HepG2 (cell line): ENCODE measurements around the gene JMJD1C. TPM values are rescaled to one million over a fixed set of nuclear protein-coding genes. Genes with fewer than 3 reads are reported as not detected.
A peak's percentile ranks its signal among the peaks of the same experiment; 100 is the strongest.

ENCODE experiments used
- AKAP8 ChIP-seq: sonication (generic); formaldehyde crosslinking; IDR thresholded peaks from 2 replicates; pipeline ENCODE4 v1.5.1; 2020; ENCODE audit warnings: mild to moderate bottlenecking, missing genetic modification reagents
- BRD4 ChIP-seq: sonication (generic); formaldehyde crosslinking; IDR thresholded peaks from 2 replicates; pipeline ENCODE4 v1.4.0; 2020; ENCODE audit warnings: missing genetic modification reagents
- CHD2 ChIP-seq: IDR thresholded peaks from 2 replicates; pipeline ENCODE4 v1.6.1; 2011; ENCODE audit warnings: low read depth, low read length, improper control_type of control experiment
- CREB1 ChIP-seq, 2 experiments: fragments of 450-650 bp in 1 of 2; IDR thresholded peaks; 2 replicates each; pipeline ENCODE4 v1.6.1; 2016 to 2017; ENCODE audit warnings: control low read depth in 1 of 2, mild to moderate bottlenecking in 1 of 2, missing compliant biosample characterization in 1 of 2, missing genetic modification characterization in 1 of 2
- FOXC1 ChIP-seq: sonication (generic); formaldehyde crosslinking; IDR thresholded peaks from 2 replicates; pipeline ENCODE4 v1.8.0; 2022; ENCODE audit warnings: mild to moderate bottlenecking, missing genetic modification reagents, borderline replicate concordance
- GTF2F1 ChIP-seq: fragments of 150-350 bp; IDR thresholded peaks from 2 replicates; pipeline ENCODE4 v1.6.1; 2014; ENCODE audit warnings: low read length
- HDAC2 ChIP-seq: sonication (generic); formaldehyde crosslinking; IDR thresholded peaks from 2 replicates; pipeline ENCODE4 v1.4.0; 2020; ENCODE audit warnings: missing genetic modification reagents
- HNF4A ChIP-seq: sonication (generic); formaldehyde crosslinking; IDR thresholded peaks from 2 replicates; pipeline ENCODE4 v1.4.0; 2020; ENCODE audit warnings: missing genetic modification reagents
- IRX3 ChIP-seq: sonication (generic); formaldehyde crosslinking; IDR thresholded peaks from 2 replicates; pipeline ENCODE4 v1.8.1; 2023; ENCODE audit warnings: mild to moderate bottlenecking, low read depth, missing genetic modification reagents, borderline replicate concordance
- KDM1A ChIP-seq: IDR thresholded peaks from 2 replicates; pipeline ENCODE4 v1.6.1; 2016; ENCODE audit warnings: missing compliant biosample characterization
- KDM5A ChIP-seq: fragments of 200-600 bp; sonication (generic); IDR thresholded peaks from 2 replicates; pipeline ENCODE4 v1.7.0; 2018; ENCODE audit warnings: antibody characterized with exemption, mild to moderate bottlenecking, low read length, borderline replicate concordance
- KLF13 ChIP-seq: sonication (generic); formaldehyde crosslinking; IDR thresholded peaks from 2 replicates; pipeline ENCODE4 v1.4.0; 2020; ENCODE audit warnings: mild to moderate bottlenecking, missing genetic modification reagents
- MEF2D ChIP-seq: sonication (generic); formaldehyde crosslinking; IDR thresholded peaks from 2 replicates; pipeline ENCODE4 v1.5.1; 2020; ENCODE audit warnings: mild to moderate bottlenecking, missing genetic modification reagents
- MTF2 ChIP-seq: sonication (generic); formaldehyde crosslinking; IDR thresholded peaks from 2 replicates; pipeline ENCODE4 v1.5.0; 2020; ENCODE audit warnings: missing genetic modification reagents, borderline replicate concordance
- SIN3A ChIP-seq: IDR thresholded peaks from 2 replicates; pipeline ENCODE4 v1.6.1; 2011; ENCODE audit warnings: low read depth, mild to moderate bottlenecking, control low read depth, low read length, borderline replicate concordance
- SNAI1 ChIP-seq: sonication (generic); formaldehyde crosslinking; IDR thresholded peaks from 2 replicates; pipeline ENCODE4 v1.5.0; 2020; ENCODE audit warnings: mild to moderate bottlenecking, missing genetic modification reagents, borderline replicate concordance
- ZBTB42 ChIP-seq: sonication (generic); formaldehyde crosslinking; IDR thresholded peaks from 2 replicates; pipeline ENCODE4 v1.5.0; 2020; ENCODE audit warnings: mild to moderate bottlenecking, missing genetic modification reagents
- ZNF24 ChIP-seq: fragments of 450-650 bp; IDR thresholded peaks from 2 replicates; pipeline ENCODE4 v1.6.1; 2017; ENCODE audit warnings: antibody characterized with exemption, mild to moderate bottlenecking
- ZNF274 ChIP-seq: sonication (generic); formaldehyde crosslinking; IDR thresholded peaks from 2 replicates; pipeline ENCODE4 v1.5.1; 2020; ENCODE audit warnings: mild to moderate bottlenecking, missing genetic modification reagents
- ZNF777 ChIP-seq: sonication (generic); formaldehyde crosslinking; IDR thresholded peaks from 2 replicates; pipeline ENCODE4 v1.4.0; 2020; ENCODE audit warnings: missing genetic modification reagents
- polyA plus RNA-seq, 8 experiments: library from polyadenylated mRNA; depleted of rRNA in 3 of 8; stranded (reverse) in 7 of 8; unstranded in 1 of 8; fragments of >200 nt; fragmentation: Illumina TruSeq in 4 of 8; extraction: Trizol in 4 of 8; gene quantifications; 2 replicates each; pipeline versions ENCODE4 v1.2.1 to v1.2.3, GENCODE V29; 2011 to 2016; ENCODE audit warnings: low read depth in 4 of 8, missing spikeins in 1 of 8, mixed read lengths in 1 of 8; ENCODE audit not compliant: insufficient read depth in 1 of 8
- total RNA-seq, 5 experiments: library from RNA; depleted of rRNA; stranded (reverse); fragments of >200 nt; fragmentation: Illumina TruSeq; extraction: Trizol; gene quantifications; 2 replicates each; pipeline ENCODE4 v1.2.3, GENCODE V29; 2016; ENCODE audit warnings: low read depth in 1 of 5
- TF ChIP-seq, protein P1 (sequence below): sonication (generic); formaldehyde crosslinking; IDR thresholded peaks from 2 replicates; pipeline ENCODE4 v1.8.0; 2022; ENCODE audit warnings: mild to moderate bottlenecking, missing genetic modification reagents
- TF ChIP-seq, protein P2 (sequence below): sonication (generic); formaldehyde crosslinking; IDR thresholded peaks from 2 replicates; pipeline ENCODE4 v1.4.0; 2020; ENCODE audit warnings: mild to moderate bottlenecking, missing genetic modification reagents
- TF ChIP-seq, protein P3 (sequence below): IDR thresholded peaks from 2 replicates; pipeline ENCODE4 v1.6.1; 2016; ENCODE audit warnings: low read depth, control low read depth
- TF ChIP-seq, protein P4 (sequence below): sonication (generic); formaldehyde crosslinking; IDR thresholded peaks from 2 replicates; pipeline ENCODE4 v1.8.0; 2022; ENCODE audit warnings: mild to moderate bottlenecking, missing genetic modification reagents; ENCODE audit not compliant: insufficient replicate concordance

JMJD1C gene
- total and polyA plus RNA-seq, 2 of the 13 experiments (the other 11 are each of a cell fraction or from before 2014, with no cell fraction given), result 42.3 to 42.7 TPM

DNA sequence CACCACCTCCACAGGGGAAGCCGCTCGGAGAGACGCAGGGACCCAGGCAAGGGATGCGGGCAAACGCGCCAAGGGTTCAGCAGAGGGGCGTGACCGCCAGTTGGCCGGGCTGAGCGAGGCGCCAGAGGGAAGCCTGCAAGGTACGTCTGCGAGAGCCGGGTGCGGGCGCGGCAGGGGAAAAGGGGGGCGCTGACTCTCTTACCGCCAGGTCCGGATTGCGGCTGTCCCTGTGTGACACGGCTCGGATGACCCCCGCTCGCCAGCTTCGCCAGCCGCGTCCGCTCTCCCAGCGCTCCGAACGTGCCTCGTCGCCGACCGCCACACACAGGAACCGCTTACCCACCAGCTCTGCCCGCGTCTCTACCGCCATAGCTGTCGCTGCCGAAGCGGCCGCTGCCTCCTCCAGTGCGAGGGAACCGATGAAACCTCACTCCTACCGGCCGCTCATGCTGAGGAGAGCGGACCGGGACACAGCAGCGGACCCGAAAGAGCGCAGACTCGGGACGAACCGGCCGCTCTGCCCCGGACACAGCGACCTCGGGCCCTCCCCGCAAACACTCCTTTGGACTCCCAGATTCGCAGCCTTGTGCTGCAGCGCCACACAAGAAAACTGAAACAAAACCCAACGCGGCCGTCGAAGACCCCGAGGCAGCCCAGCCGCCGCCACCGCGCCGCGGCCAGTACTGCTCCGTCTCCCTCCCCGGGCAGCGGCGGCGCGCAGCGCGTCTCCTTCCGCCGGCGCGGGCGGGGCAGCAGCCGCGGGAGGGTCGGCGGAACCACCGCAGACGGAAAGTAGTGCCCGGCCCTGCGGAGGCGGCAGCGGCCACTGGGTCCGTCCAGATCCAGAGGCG, at the start of gene JMJD1C (continued):
- TF ChIP-seq, protein P1, sequence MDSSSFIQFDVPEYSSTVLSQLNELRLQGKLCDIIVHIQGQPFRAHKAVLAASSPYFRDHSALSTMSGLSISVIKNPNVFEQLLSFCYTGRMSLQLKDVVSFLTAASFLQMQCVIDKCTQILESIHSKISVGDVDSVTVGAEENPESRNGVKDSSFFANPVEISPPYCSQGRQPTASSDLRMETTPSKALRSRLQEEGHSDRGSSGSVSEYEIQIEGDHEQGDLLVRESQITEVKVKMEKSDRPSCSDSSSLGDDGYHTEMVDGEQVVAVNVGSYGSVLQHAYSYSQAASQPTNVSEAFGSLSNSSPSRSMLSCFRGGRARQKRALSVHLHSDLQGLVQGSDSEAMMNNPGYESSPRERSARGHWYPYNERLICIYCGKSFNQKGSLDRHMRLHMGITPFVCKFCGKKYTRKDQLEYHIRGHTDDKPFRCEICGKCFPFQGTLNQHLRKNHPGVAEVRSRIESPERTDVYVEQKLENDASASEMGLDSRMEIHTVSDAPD (CRISPR knock-in tag), result no peak
- TF ChIP-seq, protein P2, sequence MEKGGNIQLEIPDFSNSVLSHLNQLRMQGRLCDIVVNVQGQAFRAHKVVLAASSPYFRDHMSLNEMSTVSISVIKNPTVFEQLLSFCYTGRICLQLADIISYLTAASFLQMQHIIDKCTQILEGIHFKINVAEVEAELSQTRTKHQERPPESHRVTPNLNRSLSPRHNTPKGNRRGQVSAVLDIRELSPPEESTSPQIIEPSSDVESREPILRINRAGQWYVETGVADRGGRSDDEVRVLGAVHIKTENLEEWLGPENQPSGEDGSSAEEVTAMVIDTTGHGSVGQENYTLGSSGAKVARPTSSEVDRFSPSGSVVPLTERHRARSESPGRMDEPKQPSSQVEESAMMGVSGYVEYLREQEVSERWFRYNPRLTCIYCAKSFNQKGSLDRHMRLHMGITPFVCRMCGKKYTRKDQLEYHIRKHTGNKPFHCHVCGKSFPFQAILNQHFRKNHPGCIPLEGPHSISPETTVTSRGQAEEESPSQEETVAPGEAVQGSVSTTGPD (CRISPR knock-in tag), result no peak
- TF ChIP-seq KDM5A, result peak; percentile 32; the same call in 1 of the 2 replicates
- TF ChIP-seq FOXC1 (CRISPR knock-in tag), result 0 out of 2 replicates have a peak, but pooled peaks have one; percentile 29
- TF ChIP-seq, protein P3, sequence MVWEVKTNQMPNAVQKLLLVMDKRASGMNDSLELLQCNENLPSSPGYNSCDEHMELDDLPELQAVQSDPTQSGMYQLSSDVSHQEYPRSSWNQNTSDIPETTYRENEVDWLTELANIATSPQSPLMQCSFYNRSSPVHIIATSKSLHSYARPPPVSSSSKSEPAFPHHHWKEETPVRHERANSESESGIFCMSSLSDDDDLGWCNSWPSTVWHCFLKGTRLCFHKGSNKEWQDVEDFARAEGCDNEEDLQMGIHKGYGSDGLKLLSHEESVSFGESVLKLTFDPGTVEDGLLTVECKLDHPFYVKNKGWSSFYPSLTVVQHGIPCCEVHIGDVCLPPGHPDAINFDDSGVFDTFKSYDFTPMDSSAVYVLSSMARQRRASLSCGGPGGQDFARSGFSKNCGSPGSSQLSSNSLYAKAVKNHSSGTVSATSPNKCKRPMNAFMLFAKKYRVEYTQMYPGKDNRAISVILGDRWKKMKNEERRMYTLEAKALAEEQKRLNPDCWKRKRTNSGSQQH (CRISPR knock-in tag), result no peak
- TF ChIP-seq ZNF777, result peak; percentile 96
- peak; percentile 60; the same call in 1 of the 2 replicates for TF ChIP-seq SIN3A
- TF ChIP-seq KDM1A, result no peak
- peak; percentile 87; the same call in 1 of the 2 replicates for TF ChIP-seq ZBTB42 (CRISPR knock-in tag)
- TF ChIP-seq HNF4A (CRISPR knock-in tag), result no peak
- peak; percentile 81; the same call in 1 of the 2 replicates for TF ChIP-seq AKAP8 (CRISPR knock-in tag)
- TF ChIP-seq CREB1 (IDR thresholded peaks at IDR 0.05), result no peak; the same call in 1 of the 2 replicates
- TF ChIP-seq CREB1 (CRISPR knock-in tag; IDR thresholded peaks at IDR 0.05), result no peak
- TF ChIP-seq, protein P4, sequence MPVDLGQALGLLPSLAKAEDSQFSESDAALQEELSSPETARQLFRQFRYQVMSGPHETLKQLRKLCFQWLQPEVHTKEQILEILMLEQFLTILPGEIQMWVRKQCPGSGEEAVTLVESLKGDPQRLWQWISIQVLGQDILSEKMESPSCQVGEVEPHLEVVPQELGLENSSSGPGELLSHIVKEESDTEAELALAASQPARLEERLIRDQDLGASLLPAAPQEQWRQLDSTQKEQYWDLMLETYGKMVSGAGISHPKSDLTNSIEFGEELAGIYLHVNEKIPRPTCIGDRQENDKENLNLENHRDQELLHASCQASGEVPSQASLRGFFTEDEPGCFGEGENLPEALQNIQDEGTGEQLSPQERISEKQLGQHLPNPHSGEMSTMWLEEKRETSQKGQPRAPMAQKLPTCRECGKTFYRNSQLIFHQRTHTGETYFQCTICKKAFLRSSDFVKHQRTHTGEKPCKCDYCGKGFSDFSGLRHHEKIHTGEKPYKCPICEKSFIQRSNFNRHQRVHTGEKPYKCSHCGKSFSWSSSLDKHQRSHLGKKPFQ (CRISPR knock-in tag), result peak; percentile 5
- peak; percentile 58; the same call in 1 of the 2 replicates for TF ChIP-seq ZNF24
- no peak for TF ChIP-seq HDAC2 (CRISPR knock-in tag)
- peak; percentile 33; the same call in 1 of the 2 replicates for TF ChIP-seq BRD4 (CRISPR knock-in tag)
- no peak; the same call in 1 of the 2 replicates for TF ChIP-seq MTF2 (CRISPR knock-in tag)
- peak; percentile 59; the same call in 1 of the 2 replicates for TF ChIP-seq IRX3 (CRISPR knock-in tag)
- TF ChIP-seq KLF13 (CRISPR knock-in tag), result 0 out of 2 replicates have a peak, but pooled peaks have one; percentile 60
- peak; percentile 84 for TF ChIP-seq CHD2
- TF ChIP-seq SNAI1 (CRISPR knock-in tag), result no peak
- TF ChIP-seq MEF2D (CRISPR knock-in tag), result no peak; the same call in 1 of the 2 replicates
- TF ChIP-seq GTF2F1, result 0 out of 2 replicates have a peak, but pooled peaks have one; percentile 36
- no peak; the same call in 1 of the 2 replicates for TF ChIP-seq ZNF274 (CRISPR knock-in tag)
